ENCODE measurements around the gene CHAD.
"Not testable (repeated sequence)": the region's sequence is repeated elsewhere in the genome, so short reads cannot be mapped to it uniquely, and the experiment has no call there.

Gene CHAD

GRCh38 chr17:50476545-50477315 lies 8.1 kb upstream of the CHAD start:
- Histone ChIP-seq H3K9me3 (no peaks in the 10 kb centered on the region), H3K27ac (no peak overlapping the region), H3K4me3 (no peak overlapping the region), H3K4me1 (peaks cover 0 to 31% (median 15%) of the 10 kb centered on the region in 4 donors), H3K27me3 (peaks cover 0 to 8% of the 10 kb centered on the region in 2 donors), H3K36me3 (peaks cover 0 to 27% (median 9%) of the 10 kb centered on the region in 3 donors)
- TF ChIP-seq CTCF (IDR thresholded peaks at IDR 0.05), result no peak
- no peak for DNase-seq
- intact Hi-C loops (cut with DNase I; ENCODE audit: low total_unique reads), result loop anchor here (10.0 kb wide), 1 partner anchor 112 kb away; no protein-coding TSS in a partner anchor

GRCh38 chr17:50475775-50476544 lies 7.3 kb upstream of the CHAD start:
- not testable (repeated sequence) for H3K27ac ChIP-seq

GRCh38 chr17:50475362-50475761 lies 6.7 kb upstream of the CHAD start:
- no peak overlapping the region for H3K4me3 ChIP-seq
- intact Hi-C loops (cut with DNase I; ENCODE audit: low total_unique reads), result loop anchor here (10.0 kb wide), 1 partner anchor 111 kb away; no protein-coding TSS in a partner anchor
- peaks cover 0 to 30% (median 15%) of the 10 kb centered on the region in 4 donors for H3K4me1 ChIP-seq
- no peaks in the 10 kb centered on the region for H3K9me3 ChIP-seq
- peaks cover 0 to 8% of the 10 kb centered on the region in 2 donors for H3K27me3 ChIP-seq
- TF ChIP-seq CTCF (IDR thresholded peaks at IDR 0.05), result no peak
- DNase-seq, result no peak
- H3K27ac ChIP-seq, result no peak overlapping the region
- H3K36me3 ChIP-seq, result peaks cover 0 to 36% (median 14%) of the 10 kb centered on the region in 3 donors

More at GRCh38 chr17:50475775-50476544, 7.3 kb upstream of the CHAD start:
- not testable (repeated sequence) for H3K9me3 ChIP-seq, DNase-seq, H3K27me3 ChIP-seq, H3K4me3 ChIP-seq
- intact Hi-C loops (cut with DNase I; ENCODE audit: low total_unique reads), result loop anchor here (10.0 kb wide), 1 partner anchor 111 kb away; no protein-coding TSS in a partner anchor
- Histone ChIP-seq H3K36me3 (peaks cover 0 to 34% (median 14%) of the 10 kb centered on the region in 3 donors), H3K4me1 (peaks cover 0 to 31% (median 15%) of the 10 kb centered on the region in 4 donors)

- peaks cover 0 to 9% of the 10 kb centered on the region in 2 donors for H3K27me3 ChIP-seq
- no peak overlapping the region for H3K27ac ChIP-seq
- no peak overlapping the region for H3K4me3 ChIP-seq
- H3K36me3 ChIP-seq, result peaks cover 0 to 36% (median 14%) of the 10 kb centered on the region in 3 donors
- DNase-seq, result no peak
- TF ChIP-seq CTCF (IDR thresholded peaks at IDR 0.05), result no peak
- peaks cover 0 to 24% (median 8%) of the 10 kb centered on the region in 4 donors for H3K4me1 ChIP-seq
- no peaks in the 10 kb centered on the region for H3K9me3 ChIP-seq
- intact Hi-C loops (cut with DNase I; ENCODE audit: low total_unique reads), result loop anchor here (10.0 kb wide), 1 partner anchor 110 kb away; no protein-coding TSS in a partner anchor
Measured at GRCh38 chr17:50474523-50474922, 5.8 kb upstream of the CHAD start.

GRCh38 chr17:50473901-50474300 lies 5.2 kb upstream of the CHAD start:
- Histone ChIP-seq H3K27me3 (peaks cover 0 to 15% of the 10 kb centered on the region in 2 donors), H3K4me3 (no peak overlapping the region), H3K36me3 (peaks cover 0 to 36% (median 14%) of the 10 kb centered on the region in 3 donors), H3K9me3 (no peaks in the 10 kb centered on the region), H3K27ac (no peak overlapping the region), H3K4me1 (peaks cover 0 to 26% (median 12%) of the 10 kb centered on the region in 4 donors)
- intact Hi-C loops (cut with DNase I; ENCODE audit: low total_unique reads), result loop anchor here (10.0 kb wide), 1 partner anchor 109 kb away; no protein-coding TSS in a partner anchor
- no peak for TF ChIP-seq CTCF (IDR thresholded peaks at IDR 0.05)
- no peak for DNase-seq

- intact Hi-C loops (cut with DNase I; ENCODE audit: low total_unique reads), result loop anchor here (10.0 kb wide), 1 partner anchor 108 kb away; no protein-coding TSS in a partner anchor
- not testable (repeated sequence) for H3K9me3 ChIP-seq, H3K27ac ChIP-seq, DNase-seq, H3K4me3 ChIP-seq
- peaks cover 0 to 36% (median 14%) of the 10 kb centered on the region in 3 donors for H3K36me3 ChIP-seq
- H3K4me1 ChIP-seq, result peaks cover 0 to 28% (median 14%) of the 10 kb centered on the region in 4 donors
- H3K27me3 ChIP-seq, result peaks cover 0 to 26% of the 10 kb centered on the region in 2 donors
Measured at GRCh38 chr17:50472761-50473161, 4.1 kb upstream of the CHAD start.

Data from tibial artery (tissue), 4 donors.